GM23338 (cell line): ENCODE measurements around the gene UNC13A. TPM values are rescaled to one million over a fixed set of nuclear protein-coding genes. Genes with fewer than 3 reads are reported as not detected.

ENCODE experiments used
- ATAC-seq: fragments of 200-7000 bp; cut with Tn5 transposase; 3 replicates; pipeline ENCODE4 v1.9.1; 2020
- DNase-seq: peaks from one replicate; pipeline ENCODE4 v3.0.0-alpha.2; 2015; ENCODE audit warnings: low spot score
- H2AFZ ChIP-seq: fragments of 200-600 bp; sonication (generic); 2 replicates; pipeline ENCODE4 v1.8.0; 2016; ENCODE audit warnings: antibody characterized with exemption, mild to moderate bottlenecking, moderate library complexity
- H3F3A ChIP-seq: fragments of 200-600 bp; sonication (generic); replicated peaks from 2 replicates; pipeline ENCODE4 v1.8.0; 2017; ENCODE audit warnings: antibody characterized with exemption, mixed run types, low read depth
- H3K27ac ChIP-seq: fragments of 200-600 bp; sonication (generic); 2 replicates; pipeline ENCODE4 v1.6.1; 2016; ENCODE audit warnings: low read depth
- H3K27me3 ChIP-seq: fragments of 200-600 bp; sonication (generic); 2 replicates; pipeline ENCODE4 v1.8.0; 2016; ENCODE audit warnings: mild to moderate bottlenecking, mixed run types, moderate library complexity; ENCODE audit not compliant: insufficient read depth
- H3K36me3 ChIP-seq: fragments of 200-600 bp; sonication (generic); 2 replicates; pipeline ENCODE4 v1.8.0; 2016; ENCODE audit warnings: mild to moderate bottlenecking; ENCODE audit not compliant: insufficient read depth
- H3K4me1 ChIP-seq: fragments of 200-600 bp; sonication (generic); 2 replicates; pipeline ENCODE4 v1.8.0; 2016; ENCODE audit warnings: mild to moderate bottlenecking, moderate library complexity; ENCODE audit not compliant: insufficient read depth
- H3K4me2 ChIP-seq: fragments of 200-600 bp; sonication (generic); 2 replicates; pipeline ENCODE4 v1.7.1; 2017; ENCODE audit warnings: mixed run types
- H3K4me3 ChIP-seq: fragments of 200-600 bp; sonication (generic); 2 replicates; pipeline ENCODE4 v1.6.1; 2016; ENCODE audit warnings: mixed run types
- H3K79me2 ChIP-seq: fragments of 200-600 bp; sonication (generic); replicated peaks from 2 replicates; pipeline ENCODE4 v1.8.0; 2017; ENCODE audit warnings: mild to moderate bottlenecking; ENCODE audit not compliant: insufficient read depth
- H3K9me2 ChIP-seq: fragments of 200-600 bp; sonication (generic); 2 replicates; pipeline ENCODE4 v1.8.0; 2017; ENCODE audit not compliant: insufficient read depth
- H4K20me1 ChIP-seq: fragments of 200-600 bp; sonication (generic); replicated peaks from 2 replicates; pipeline ENCODE4 v1.8.0; 2017; ENCODE audit warnings: mild to moderate bottlenecking; ENCODE audit not compliant: insufficient read depth
- H3K27ac Mint-ChIP-seq: 2 replicates; pipeline ENCODE4 v1.8.0; 2020; ENCODE audit warnings: inconsistent platforms, mild to moderate bottlenecking, moderate library complexity, mixed read lengths
- H3K27me3 Mint-ChIP-seq: 3 replicates; pipeline ENCODE4 v1.8.0; 2022; ENCODE audit warnings: low read depth, mild to moderate bottlenecking, moderate library complexity, mixed read lengths, inconsistent platforms; ENCODE audit not compliant: insufficient read depth, poor library complexity
- H3K36me3 Mint-ChIP-seq: 3 replicates; pipeline ENCODE4 v1.8.0; 2021; ENCODE audit warnings: low read depth, mild to moderate bottlenecking, inconsistent platforms, moderate library complexity, mixed read lengths
- H3K4me1 Mint-ChIP-seq: 3 replicates; pipeline ENCODE4 v1.8.0; 2020; ENCODE audit warnings: mild to moderate bottlenecking, inconsistent platforms, mixed read lengths
- H3K4me3 Mint-ChIP-seq: 3 replicates; pipeline ENCODE4 v1.8.0; 2021; ENCODE audit warnings: moderate library complexity, mild to moderate bottlenecking, inconsistent platforms, mixed read lengths
- H3K9me3 Mint-ChIP-seq: 3 replicates; pipeline ENCODE4 v1.8.0; 2020; ENCODE audit warnings: moderate library complexity, mild to moderate bottlenecking, inconsistent platforms, mixed read lengths
- CREB1 ChIP-seq: fragments of 250-450 bp; sonication (Bioruptor Pico); IDR thresholded peaks from 2 replicates; pipeline ENCODE4 v1.5.0; 2020; ENCODE audit warnings: low read depth, mild to moderate bottlenecking, moderate library complexity
- EZH2 ChIP-seq: fragments of 200-600 bp; sonication (generic); IDR thresholded peaks from one replicate; pipeline ENCODE4 v1.8.0; 2017; ENCODE audit warnings: antibody characterized with exemption, mild to moderate bottlenecking, low read depth; ENCODE audit not compliant: unreplicated experiment
- EZH2phosphoT487 ChIP-seq: fragments of 200-600 bp; sonication (generic); IDR thresholded peaks from one replicate; pipeline ENCODE4 v1.8.1; 2018; ENCODE audit warnings: antibody characterized with exemption; ENCODE audit not compliant: unreplicated experiment
- JUNB ChIP-seq: IDR thresholded peaks from one replicate; pipeline ENCODE4 v1.6.1; 2016; ENCODE audit warnings: antibody characterized with exemption; ENCODE audit not compliant: unreplicated experiment
- NANOG ChIP-seq: IDR thresholded peaks from 2 replicates; pipeline ENCODE4 v1.6.1; 2016; ENCODE audit warnings: antibody characterized with exemption, borderline replicate concordance
- POLR2AphosphoS5 ChIP-seq: IDR thresholded peaks from 2 replicates; pipeline ENCODE4 v1.6.1; 2016; ENCODE audit warnings: antibody characterized with exemption, low read depth
- STAT1 ChIP-seq: IDR thresholded peaks from one replicate; pipeline ENCODE4 v1.6.1; 2016; ENCODE audit warnings: antibody characterized with exemption; ENCODE audit not compliant: unreplicated experiment
- ZNF114 ChIP-seq: fragments of 250-450 bp; sonication (Bioruptor Pico); IDR thresholded peaks from 2 replicates; pipeline ENCODE4 v1.5.0; 2020; ENCODE audit warnings: mild to moderate bottlenecking, moderate library complexity
- ZNF331 ChIP-seq: fragments of 250-450 bp; sonication (Bioruptor Pico); IDR thresholded peaks from 2 replicates; pipeline ENCODE4 v1.5.0; 2020; ENCODE audit warnings: low read depth, mild to moderate bottlenecking, moderate library complexity
- polyA plus RNA-seq: library from polyadenylated mRNA; unstranded; fragments of >200 nt; fragmentation: Nextera tagmentation; extraction: Ambion mirVana; gene quantifications from 2 replicates; pipeline ENCODE4 v1.2.1, GENCODE V29; 2016
- total RNA-seq: library from RNA; depleted of rRNA; stranded (reverse); fragments of >200 nt; shearing (Covaris generic); gene quantifications from 2 replicates; pipeline ENCODE4 v1.2.3, GENCODE V29; 2014
- TF ChIP-seq, protein P1 (sequence below): IDR thresholded peaks from one replicate; pipeline ENCODE4 v1.6.1; 2018; ENCODE audit warnings: antibody characterized with exemption; ENCODE audit not compliant: unreplicated experiment
- TF ChIP-seq, protein P2 (sequence below), 2 experiments: fragments of 200-600 bp in 1 of 2; sonication (generic) in 1 of 2; conservative IDR thresholded peaks; 2 replicates each; pipeline versions ENCODE4 v1.5.1 to v1.6.1; 2016 to 2017; ENCODE audit warnings: antibody characterized with exemption in 2 of 2, low read depth in 2 of 2, mild to moderate bottlenecking in 2 of 2, moderate library complexity in 1 of 2
- TF ChIP-seq, protein P3 (sequence below): fragments of 250-450 bp; sonication (Bioruptor Pico); IDR thresholded peaks from 2 replicates; pipeline ENCODE4 v1.5.0; 2020; ENCODE audit warnings: mild to moderate bottlenecking, moderate library complexity
- TF ChIP-seq, protein P4 (sequence below): IDR thresholded peaks from 2 replicates; pipeline ENCODE4 v1.6.1; 2016; ENCODE audit warnings: antibody characterized with exemption

Gene UNC13A
- total and polyA plus RNA-seq, 2 experiments from 2014 or later = 9.5 to 30.4 TPM

DNA sequence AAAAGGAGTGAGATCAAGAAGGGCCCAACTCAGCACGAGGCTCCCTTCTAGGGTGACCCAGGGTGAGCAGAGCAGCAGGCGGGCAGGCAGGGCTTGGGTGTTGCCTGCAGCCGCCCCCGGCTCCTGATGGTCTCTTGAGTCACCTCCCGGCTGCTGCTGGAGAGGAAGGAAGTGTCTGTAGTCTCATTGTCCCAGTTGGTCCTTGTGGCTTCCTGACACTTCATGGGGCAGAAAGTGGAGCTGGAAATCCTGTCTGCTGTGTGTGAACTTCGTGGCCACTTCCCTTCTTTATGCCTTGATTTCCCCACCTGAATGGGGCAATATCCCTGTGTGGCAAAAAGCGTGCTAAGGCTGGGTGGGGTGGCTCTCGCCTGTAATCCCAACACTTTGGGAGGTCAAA lies 33.7 kb upstream of the UNC13A start:
- no peaks in the 10 kb centered on the region; the same call in 1 of the 2 replicates for H3K36me3 ChIP-seq
- no peak overlapping the region for H3K4me3 ChIP-seq
- ATAC-seq (no peak), DNase-seq (no peak)
- peaks cover 32% of the 10 kb centered on the region for H3K79me2 ChIP-seq
- no peaks in the 10 kb centered on the region for H3K27me3 ChIP-seq
- Mint-ChIP-seq H3K9me3 (no peaks in the 10 kb centered on the region), H3K4me1 (peaks cover 29% of the 10 kb centered on the region), H3K36me3 (peaks cover 32% of the 10 kb centered on the region), H3K4me3 (peak overlapping the region; percentile 74; the same call in 2 of the 3 replicates), H3K27me3 (peaks cover 6% of the 10 kb centered on the region), H3K27ac (no peak overlapping the region)
- H3K4me2 ChIP-seq = no peak overlapping the region
- no peak overlapping the region for H2AFZ ChIP-seq
- H3K27ac ChIP-seq = no peak overlapping the region
- peaks cover 25% of the 10 kb centered on the region for H4K20me1 ChIP-seq
- no peaks in the 10 kb centered on the region for H3K9me2 ChIP-seq
- 0 out of 2 replicates have a peak, but pooled peaks cover 5% of the 10 kb centered on the region for H3F3A ChIP-seq
- peaks cover 14% of the 10 kb centered on the region; the same call in 1 of the 2 replicates for H3K4me1 ChIP-seq
- TF ChIP-seq ZNF114 (no peak), POLR2AphosphoS5 (no peak), JUNB (no peak), EZH2 (no peak), NANOG (no peak), CREB1 (no peak), STAT1 (no peak), EZH2phosphoT487 (no peak), ZNF331 (CRISPR knock-in tag) (no peak)
- TF ChIP-seq, protein P1, sequence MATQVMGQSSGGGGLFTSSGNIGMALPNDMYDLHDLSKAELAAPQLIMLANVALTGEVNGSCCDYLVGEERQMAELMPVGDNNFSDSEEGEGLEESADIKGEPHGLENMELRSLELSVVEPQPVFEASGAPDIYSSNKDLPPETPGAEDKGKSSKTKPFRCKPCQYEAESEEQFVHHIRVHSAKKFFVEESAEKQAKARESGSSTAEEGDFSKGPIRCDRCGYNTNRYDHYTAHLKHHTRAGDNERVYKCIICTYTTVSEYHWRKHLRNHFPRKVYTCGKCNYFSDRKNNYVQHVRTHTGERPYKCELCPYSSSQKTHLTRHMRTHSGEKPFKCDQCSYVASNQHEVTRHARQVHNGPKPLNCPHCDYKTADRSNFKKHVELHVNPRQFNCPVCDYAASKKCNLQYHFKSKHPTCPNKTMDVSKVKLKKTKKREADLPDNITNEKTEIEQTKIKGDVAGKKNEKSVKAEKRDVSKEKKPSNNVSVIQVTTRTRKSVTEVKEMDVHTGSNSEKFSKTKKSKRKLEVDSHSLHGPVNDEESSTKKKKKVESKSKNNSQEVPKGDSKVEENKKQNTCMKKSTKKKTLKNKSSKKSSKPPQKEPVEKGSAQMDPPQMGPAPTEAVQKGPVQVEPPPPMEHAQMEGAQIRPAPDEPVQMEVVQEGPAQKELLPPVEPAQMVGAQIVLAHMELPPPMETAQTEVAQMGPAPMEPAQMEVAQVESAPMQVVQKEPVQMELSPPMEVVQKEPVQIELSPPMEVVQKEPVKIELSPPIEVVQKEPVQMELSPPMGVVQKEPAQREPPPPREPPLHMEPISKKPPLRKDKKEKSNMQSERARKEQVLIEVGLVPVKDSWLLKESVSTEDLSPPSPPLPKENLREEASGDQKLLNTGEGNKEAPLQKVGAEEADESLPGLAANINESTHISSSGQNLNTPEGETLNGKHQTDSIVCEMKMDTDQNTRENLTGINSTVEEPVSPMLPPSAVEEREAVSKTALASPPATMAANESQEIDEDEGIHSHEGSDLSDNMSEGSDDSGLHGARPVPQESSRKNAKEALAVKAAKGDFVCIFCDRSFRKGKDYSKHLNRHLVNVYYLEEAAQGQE = no peak
- TF ChIP-seq, protein P2, sequence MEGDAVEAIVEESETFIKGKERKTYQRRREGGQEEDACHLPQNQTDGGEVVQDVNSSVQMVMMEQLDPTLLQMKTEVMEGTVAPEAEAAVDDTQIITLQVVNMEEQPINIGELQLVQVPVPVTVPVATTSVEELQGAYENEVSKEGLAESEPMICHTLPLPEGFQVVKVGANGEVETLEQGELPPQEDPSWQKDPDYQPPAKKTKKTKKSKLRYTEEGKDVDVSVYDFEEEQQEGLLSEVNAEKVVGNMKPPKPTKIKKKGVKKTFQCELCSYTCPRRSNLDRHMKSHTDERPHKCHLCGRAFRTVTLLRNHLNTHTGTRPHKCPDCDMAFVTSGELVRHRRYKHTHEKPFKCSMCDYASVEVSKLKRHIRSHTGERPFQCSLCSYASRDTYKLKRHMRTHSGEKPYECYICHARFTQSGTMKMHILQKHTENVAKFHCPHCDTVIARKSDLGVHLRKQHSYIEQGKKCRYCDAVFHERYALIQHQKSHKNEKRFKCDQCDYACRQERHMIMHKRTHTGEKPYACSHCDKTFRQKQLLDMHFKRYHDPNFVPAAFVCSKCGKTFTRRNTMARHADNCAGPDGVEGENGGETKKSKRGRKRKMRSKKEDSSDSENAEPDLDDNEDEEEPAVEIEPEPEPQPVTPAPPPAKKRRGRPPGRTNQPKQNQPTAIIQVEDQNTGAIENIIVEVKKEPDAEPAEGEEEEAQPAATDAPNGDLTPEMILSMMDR (conservative IDR thresholded peaks at IDR 0.05; ENCODE audit: low read depth in 2 of 2) = no peak
- TF ChIP-seq, protein P3, sequence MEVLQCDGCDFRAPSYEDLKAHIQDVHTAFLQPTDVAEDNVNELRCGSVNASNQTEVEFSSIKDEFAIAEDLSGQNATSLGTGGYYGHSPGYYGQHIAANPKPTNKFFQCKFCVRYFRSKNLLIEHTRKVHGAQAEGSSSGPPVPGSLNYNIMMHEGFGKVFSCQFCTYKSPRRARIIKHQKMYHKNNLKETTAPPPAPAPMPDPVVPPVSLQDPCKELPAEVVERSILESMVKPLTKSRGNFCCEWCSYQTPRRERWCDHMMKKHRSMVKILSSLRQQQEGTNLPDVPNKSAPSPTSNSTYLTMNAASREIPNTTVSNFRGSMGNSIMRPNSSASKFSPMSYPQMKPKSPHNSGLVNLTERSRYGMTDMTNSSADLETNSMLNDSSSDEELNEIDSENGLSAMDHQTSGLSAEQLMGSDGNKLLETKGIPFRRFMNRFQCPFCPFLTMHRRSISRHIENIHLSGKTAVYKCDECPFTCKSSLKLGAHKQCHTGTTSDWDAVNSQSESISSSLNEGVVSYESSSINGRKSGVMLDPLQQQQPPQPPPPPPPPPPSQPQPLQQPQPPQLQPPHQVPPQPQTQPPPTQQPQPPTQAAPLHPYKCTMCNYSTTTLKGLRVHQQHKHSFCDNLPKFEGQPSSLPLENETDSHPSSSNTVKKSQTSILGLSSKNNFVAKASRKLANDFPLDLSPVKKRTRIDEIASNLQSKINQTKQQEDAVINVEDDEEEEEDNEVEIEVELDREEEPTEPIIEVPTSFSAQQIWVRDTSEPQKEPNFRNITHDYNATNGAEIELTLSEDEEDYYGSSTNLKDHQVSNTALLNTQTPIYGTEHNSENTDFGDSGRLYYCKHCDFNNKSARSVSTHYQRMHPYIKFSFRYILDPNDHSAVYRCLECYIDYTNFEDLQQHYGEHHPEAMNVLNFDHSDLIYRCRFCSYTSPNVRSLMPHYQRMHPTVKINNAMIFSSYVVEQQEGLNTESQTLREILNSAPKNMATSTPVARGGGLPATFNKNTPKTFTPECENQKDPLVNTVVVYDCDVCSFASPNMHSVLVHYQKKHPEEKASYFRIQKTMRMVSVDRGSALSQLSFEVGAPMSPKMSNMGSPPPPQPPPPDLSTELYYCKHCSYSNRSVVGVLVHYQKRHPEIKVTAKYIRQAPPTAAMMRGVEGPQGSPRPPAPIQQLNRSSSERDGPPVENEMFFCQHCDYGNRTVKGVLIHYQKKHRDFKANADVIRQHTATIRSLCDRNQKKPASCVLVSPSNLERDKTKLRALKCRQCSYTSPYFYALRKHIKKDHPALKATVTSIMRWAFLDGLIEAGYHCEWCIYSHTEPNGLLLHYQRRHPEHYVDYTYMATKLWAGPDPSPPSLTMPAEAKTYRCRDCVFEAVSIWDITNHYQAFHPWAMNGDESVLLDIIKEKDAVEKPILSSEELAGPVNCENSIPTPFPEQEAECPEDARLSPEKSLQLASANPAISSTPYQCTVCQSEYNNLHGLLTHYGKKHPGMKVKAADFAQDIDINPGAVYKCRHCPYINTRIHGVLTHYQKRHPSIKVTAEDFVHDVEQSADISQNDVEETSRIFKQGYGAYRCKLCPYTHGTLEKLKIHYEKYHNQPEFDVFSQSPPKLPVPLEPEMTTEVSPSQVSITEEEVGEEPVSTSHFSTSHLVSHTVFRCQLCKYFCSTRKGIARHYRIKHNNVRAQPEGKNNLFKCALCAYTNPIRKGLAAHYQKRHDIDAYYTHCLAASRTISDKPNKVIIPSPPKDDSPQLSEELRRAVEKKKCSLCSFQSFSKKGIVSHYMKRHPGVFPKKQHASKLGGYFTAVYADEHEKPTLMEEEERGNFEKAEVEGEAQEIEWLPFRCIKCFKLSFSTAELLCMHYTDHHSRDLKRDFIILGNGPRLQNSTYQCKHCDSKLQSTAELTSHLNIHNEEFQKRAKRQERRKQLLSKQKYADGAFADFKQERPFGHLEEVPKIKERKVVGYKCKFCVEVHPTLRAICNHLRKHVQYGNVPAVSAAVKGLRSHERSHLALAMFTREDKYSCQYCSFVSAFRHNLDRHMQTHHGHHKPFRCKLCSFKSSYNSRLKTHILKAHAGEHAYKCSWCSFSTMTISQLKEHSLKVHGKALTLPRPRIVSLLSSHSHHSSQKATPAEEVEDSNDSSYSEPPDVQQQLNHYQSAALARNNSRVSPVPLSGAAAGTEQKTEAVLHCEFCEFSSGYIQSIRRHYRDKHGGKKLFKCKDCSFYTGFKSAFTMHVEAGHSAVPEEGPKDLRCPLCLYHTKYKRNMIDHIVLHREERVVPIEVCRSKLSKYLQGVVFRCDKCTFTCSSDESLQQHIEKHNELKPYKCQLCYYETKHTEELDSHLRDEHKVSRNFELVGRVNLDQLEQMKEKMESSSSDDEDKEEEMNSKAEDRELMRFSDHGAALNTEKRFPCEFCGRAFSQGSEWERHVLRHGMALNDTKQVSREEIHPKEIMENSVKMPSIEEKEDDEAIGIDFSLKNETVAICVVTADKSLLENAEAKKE (CRISPR knock-in tag) = no peak
- TF ChIP-seq, protein P4, sequence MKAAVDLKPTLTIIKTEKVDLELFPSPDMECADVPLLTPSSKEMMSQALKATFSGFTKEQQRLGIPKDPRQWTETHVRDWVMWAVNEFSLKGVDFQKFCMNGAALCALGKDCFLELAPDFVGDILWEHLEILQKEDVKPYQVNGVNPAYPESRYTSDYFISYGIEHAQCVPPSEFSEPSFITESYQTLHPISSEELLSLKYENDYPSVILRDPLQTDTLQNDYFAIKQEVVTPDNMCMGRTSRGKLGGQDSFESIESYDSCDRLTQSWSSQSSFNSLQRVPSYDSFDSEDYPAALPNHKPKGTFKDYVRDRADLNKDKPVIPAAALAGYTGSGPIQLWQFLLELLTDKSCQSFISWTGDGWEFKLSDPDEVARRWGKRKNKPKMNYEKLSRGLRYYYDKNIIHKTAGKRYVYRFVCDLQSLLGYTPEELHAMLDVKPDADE = no peak
